Globus pallidus (tissue), 1 donor: ENCODE measurements around the gene SF3A2.

Experiments used
- DNase-seq: peaks from one replicate; pipeline ENCODE4 v3.0.0-alpha.2; 2015; ENCODE audit warnings: low spot score

SF3A2 gene

DNA sequence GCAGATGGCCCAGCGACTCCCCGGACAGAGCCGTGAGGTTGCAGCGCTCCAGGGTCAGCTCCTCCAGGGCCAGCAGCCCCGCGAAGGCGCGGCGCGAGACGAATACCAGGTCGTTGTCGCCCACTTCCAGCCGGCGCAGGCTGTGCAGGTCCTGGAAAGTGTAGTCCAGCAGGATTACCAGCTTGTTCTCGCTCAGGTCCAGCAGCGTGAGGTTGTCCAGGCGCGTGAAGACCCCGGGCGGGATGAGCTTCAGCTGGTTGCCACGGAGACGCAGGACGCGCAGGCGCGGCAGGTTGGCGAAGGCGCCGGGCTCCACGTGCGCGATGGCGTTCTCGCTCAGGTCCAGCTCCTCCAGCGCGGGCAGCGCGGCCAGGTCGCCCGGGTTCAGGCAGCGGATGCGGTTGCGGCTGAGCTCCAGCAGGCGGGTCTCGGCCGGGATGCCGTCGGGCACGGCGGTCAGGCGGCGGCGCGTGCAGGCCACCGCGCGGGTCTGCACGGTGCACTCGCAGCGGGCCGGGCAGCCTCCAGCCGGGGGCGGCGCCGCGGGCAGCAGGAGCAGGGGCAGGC is 54.6 kb downstream of the SF3A2 start:
- no peak for DNase-seq

- peak; percentile 74 for DNase-seq
Observed at GRCh38 chr19:2294687-2295335, 58.2 kb downstream of the SF3A2 start.

DNA sequence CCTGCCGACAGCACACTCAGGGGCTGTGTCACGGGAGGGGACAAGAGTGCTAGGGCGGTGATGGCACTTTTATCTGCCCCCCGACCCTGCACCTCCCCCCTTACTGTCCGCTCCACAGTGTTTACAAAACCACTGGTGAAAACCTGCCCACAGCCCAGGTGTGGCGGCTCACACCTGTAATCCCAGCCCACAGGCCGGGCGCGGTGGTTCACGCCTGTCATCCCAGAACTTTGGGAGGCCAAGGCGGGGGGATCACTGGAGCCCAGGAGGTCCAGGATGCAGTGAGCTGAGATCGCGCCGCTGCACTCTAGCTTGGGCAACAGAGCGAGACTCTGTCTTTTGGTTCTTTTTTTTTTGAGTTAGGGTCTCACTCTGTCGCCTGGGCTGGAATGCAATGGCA is 59.5 kb downstream of the SF3A2 start:
- DNase-seq = no peak
